Psoas muscle (tissue), 8 donors: ENCODE results near the gene KCTD6. TPM values are rescaled to one million over a fixed set of nuclear protein-coding genes. Genes with fewer than 3 reads are reported as not detected.

ENCODE experiments used
- ATAC-seq, 4 donors: fragments of 200-7000 bp; cut with Tn5 transposase; one replicate each; pipeline ENCODE4 v1.9.1; 2020; ENCODE audit warnings: moderate library complexity in 3 of 4, mild to moderate bottlenecking in 2 of 4
- DNase-seq, 2 donors: peaks; one replicate each; pipeline ENCODE4 v3.0.0-alpha.2; 2020
- H3K27ac ChIP-seq: fragments of 200-600 bp; one replicate; pipeline ENCODE4 v1.8.0; 2022
- H3K27me3 ChIP-seq, 3 donors: fragments of 200-600 bp in 1 of 3; one replicate each; pipeline versions ENCODE4 v1.6.1 to v1.8.0; 2013 to 2022; ENCODE audit warnings: low read length in 2 of 3, mild to moderate bottlenecking in 2 of 3, moderate library complexity in 1 of 3; ENCODE audit not compliant: insufficient read depth in 3 of 3
- H3K36me3 ChIP-seq, 2 donors: fragments of 200-600 bp in 1 of 2; one replicate each; pipeline versions ENCODE4 v1.6.1 to v1.8.0; 2013 to 2022; ENCODE audit warnings: low read depth in 1 of 2, mild to moderate bottlenecking in 1 of 2, moderate library complexity in 1 of 2; ENCODE audit not compliant: insufficient read depth in 1 of 2
- H3K4me1 ChIP-seq: fragments of 200-600 bp; one replicate; pipeline ENCODE4 v1.8.0; 2022
- H3K4me3 ChIP-seq: fragments of 200-600 bp; one replicate; pipeline ENCODE4 v1.8.0; 2022; ENCODE audit warnings: mild to moderate bottlenecking
- H3K9me3 ChIP-seq: fragments of 200-600 bp; one replicate; pipeline ENCODE4 v1.8.0; 2022
- CTCF ChIP-seq: fragments of 200-600 bp; IDR thresholded peaks from one replicate; pipeline ENCODE4 v1.8.0; 2022; ENCODE audit warnings: antibody characterized with exemption
- WGBS, 3 donors: extraction: QIAGEN DNeasy Blood & Tissue Kit; methylation state at CpG; one replicate each; pipeline versions ENCODE4 v1.1.6 to v1.1.7; 2013; 5-methylcytosine and 5-hydroxymethylcytosine counted together
- intact Hi-C, 2 donors: fragments of 100-400 bp; cut with DNase I; formaldehyde crosslinking; loops; one replicate each; pipeline versions ENCODE4 v1.11.0 to v1.14.2; 2022
- polyA plus RNA-seq, 3 donors: library from polyadenylated mRNA; stranded (reverse); fragments of 200-250 nt; gene quantifications; one replicate each; pipeline ENCODE4 v1.2.3, GENCODE V29; 2013
- total RNA-seq, 4 donors: library from RNA; stranded (reverse); fragmentation: NEBNext Ultra II Directional in 2 of 4; extraction: Animal tissue kit (Norgen Biotek cat#: 25700) in 2 of 4; gene quantifications; one replicate each; pipeline versions ENCODE4 v1.2.1 to v1.2.4, GENCODE V29; 2021 to 2023
- donor health status: healthy with polysubstance abuse.
- donor health status: DM: no; HTN: no; CAD: no; lungs with moderate emphysema.
- donor health status: Bipolar disorder and iron deficiency.
- donor health status: healthy.
- donor health status: DM: yes; HTN: yes; CAD: no.
- donor health status: DM: no; HTN: no; CAD: no.
- donor health status: DM: no; HTN: no; CAD: no.
- donor health status: DM: yes; HTN: yes; CAD: no.

The KCTD6 gene
- total and polyA plus RNA-seq, 7 donors: 2.6 to 11.0 (median 6.7) TPM

GRCh38 chr3:58474348-58474911, 17.5 kb upstream of the KCTD6 start:
- ATAC-seq (no peak), DNase-seq (no peak)
- TF ChIP-seq CTCF: no peak
- Histone ChIP-seq H3K4me3 (no peak overlapping the region), H3K27me3 (no peaks in the 10 kb centered on the region), H3K9me3 (peaks cover 4% of the 10 kb centered on the region), H3K4me1 (no peaks in the 10 kb centered on the region), H3K36me3 (no peaks in the 10 kb centered on the region), H3K27ac (no peak overlapping the region)
- intact Hi-C loops: no loop called here
- WGBS, 3 donors: 84 to 93% (median 92%) methylated on average over 1 of the region's 1 CpG

- no peaks in the 10 kb centered on the region for H3K36me3 ChIP-seq
- H3K27me3 ChIP-seq: no peaks in the 10 kb centered on the region
- ATAC-seq: no peak
- intact Hi-C loops: no loop called here
- H3K4me1 ChIP-seq: no peaks in the 10 kb centered on the region
- H3K27ac ChIP-seq: no peak overlapping the region
- peaks cover 7% of the 10 kb centered on the region for H3K9me3 ChIP-seq
- no peak for TF ChIP-seq CTCF
- no peak for DNase-seq
- H3K4me3 ChIP-seq: no peak overlapping the region
- WGBS, 3 donors: 41 to 46% (median 44%) methylated on average over 3 of the region's 3 CpGs
These were observed 16.8 kb upstream of the KCTD6 start for GRCh38 chr3:58474967-58475578.

GRCh38 chr3:58478781-58479180, 13.1 kb upstream of the KCTD6 start:
- Histone ChIP-seq H3K4me1 (peaks cover under 1% of the 10 kb centered on the region), H3K36me3 (no peaks in the 10 kb centered on the region), H3K9me3 (peaks cover 15% of the 10 kb centered on the region), H3K27ac (no peak overlapping the region), H3K4me3 (no peak overlapping the region), H3K27me3 (no peaks in the 10 kb centered on the region)
- DNase-seq: no peak
- no peak for TF ChIP-seq CTCF
- 86 to 93% (median 92%) methylated on average over 2 of the region's 2 CpGs for WGBS, 3 donors
- intact Hi-C loops: no loop called here
- ATAC-seq: no peak

- no peak for TF ChIP-seq CTCF
- peaks cover 5% of the 10 kb centered on the region for H3K4me1 ChIP-seq
- H3K4me3 ChIP-seq: no peak overlapping the region
- intact Hi-C loops: no loop called here
- no peak overlapping the region for H3K27ac ChIP-seq
- DNase-seq: no peak
- H3K27me3 ChIP-seq: no peaks in the 10 kb centered on the region
- peaks cover 15% of the 10 kb centered on the region for H3K9me3 ChIP-seq
- ATAC-seq: no peak
- no peaks in the 10 kb centered on the region for H3K36me3 ChIP-seq
- 93 to 97% (median 96%) methylated on average over 2 of the region's 2 CpGs for WGBS, 3 donors
These were observed 11.6 kb upstream of the KCTD6 start for GRCh38 chr3:58480309-58480708.
